Heart right ventricle (tissue), 16 donors: ENCODE data around the gene CHD3. TPM values are rescaled to one million over a fixed set of nuclear protein-coding genes. Genes with fewer than 3 reads are reported as not detected.

ENCODE experiments used
- ATAC-seq, 8 donors: fragments of 200-7000 bp; cut with Tn5 transposase; one replicate each; pipeline ENCODE4 v1.9.1; 2020; ENCODE audit warnings: mild to moderate bottlenecking in 8 of 8, moderate library complexity in 8 of 8, moderate number of reproducible peaks in 1 of 8
- DNase-seq, 2 donors: peaks; one replicate each; pipeline ENCODE4 v3.0.0-alpha.2; 2020
- H3K27ac ChIP-seq, 10 donors: fragments of 200-600 bp; sonication (generic) in 2 of 10; one replicate each; pipeline versions ENCODE4 v1.5.0 to v1.8.0; 2020 to 2022; ENCODE audit warnings: mild to moderate bottlenecking in 3 of 10
- H3K27me3 ChIP-seq, 7 donors: fragments of 200-600 bp; one replicate each; pipeline ENCODE4 v1.8.0; 2021 to 2022; ENCODE audit warnings: mild to moderate bottlenecking in 2 of 7
- H3K36me3 ChIP-seq, 9 donors: fragments of 200-600 bp; sonication (generic) in 1 of 9; one replicate each; pipeline versions ENCODE4 v1.5.0 to v1.8.0; 2020 to 2022; ENCODE audit warnings: mild to moderate bottlenecking in 2 of 9
- H3K4me1 ChIP-seq, 9 donors: fragments of 200-600 bp; sonication (generic) in 1 of 9; one replicate each; pipeline versions ENCODE4 v1.5.0 to v1.8.0; 2020 to 2022; ENCODE audit warnings: mild to moderate bottlenecking in 4 of 9
- H3K4me3 ChIP-seq, 10 donors: fragments of 200-600 bp; sonication (generic) in 2 of 10; one replicate each; pipeline versions ENCODE4 v1.5.0 to v1.8.0; 2020 to 2022; ENCODE audit warnings: mild to moderate bottlenecking in 7 of 10, moderate library complexity in 2 of 10
- H3K9me3 ChIP-seq, 11 donors: fragments of 200-600 bp in 10 of 11; sonication (generic) in 2 of 11; one replicate each; pipeline versions ENCODE4 v1.5.0 to v1.8.0; 2013 to 2022; ENCODE audit warnings: mild to moderate bottlenecking in 2 of 11, control low read depth in 1 of 11, moderate library complexity in 1 of 11
- WGBS, 2 donors: extraction: QIAGEN DNeasy Blood & Tissue Kit; methylation state at CpG; one replicate each; pipeline ENCODE4 v1.1.7; 2013; ENCODE audit warnings: inconsistent platforms in 1 of 2; 5-methylcytosine and 5-hydroxymethylcytosine counted together
- intact Hi-C, 10 donors: fragments of 100-400 bp; cut with DNase I; formaldehyde crosslinking; loops; one replicate each; pipeline versions ENCODE4 v1.11.1 to v1.14.2; 2022
- polyA plus RNA-seq, 2 donors: library from polyadenylated mRNA; stranded (reverse); fragments of 200-250 nt; gene quantifications; one replicate each; pipeline ENCODE4 v1.2.3, GENCODE V29; 2013
- total RNA-seq, 10 donors: library from RNA; stranded (reverse); fragmentation: NEBNext Ultra II Directional in 3 of 10; extraction: Animal tissue kit (Norgen Biotek cat#: 25700) in 3 of 10; gene quantifications; one replicate each; pipeline versions ENCODE4 v1.2.1 to v1.2.4, GENCODE V29; 2021 to 2023
- TF ChIP-seq, protein P1 (sequence below), 9 donors: fragments of 200-600 bp; sonication (generic) in 2 of 9; IDR thresholded peaks; one replicate each; pipeline versions ENCODE4 v1.5.0 to v1.8.0; 2021 to 2022; ENCODE audit warnings: antibody characterized with exemption in 9 of 9, mild to moderate bottlenecking in 5 of 9, moderate library complexity in 1 of 9
- donor health status: Arrhythmogenic right ventricular cardiomyopathy.
- donor health status: ischemic (EF 13 %, LVEDD 7.1; RV severe dilation, severe dysfunction).
- donor health status: healthy with polysubstance abuse.
- donor health status: DM: no; HTN: yes; CAD: no.
- donor health status: DM: no; HTN: no; CAD: no.
- donor health status: ischemic (EF 25% LVEDD 6.9; RV normal size, moderate dysfunction).
- donor health status: ischemic (EF 25% LVEDD 5.7; RV mildly dilated, moderate dysfunction).
- donor health status: healthy.
- donor health status: DM: yes; HTN: yes; CAD: no.
- donor health status: Ischemic cardiomyopathy.
- donor health status: ischemic (EF 35%, LVEDD 5.7; RV mildly dilated, moderate dysfunction).
- donor health status: nonischemic (EF 11% LVEDD 7.7; RV severe dilation, severe dysfunction).
- donor health status: DM: yes; HTN: yes; CAD: no.
- donor health status: PGD.
- donor health status: ischemic (EF 29% LVEDD 5.4; RV normal size, mild dysfunction).
- donor health status: nonischemic (EF 23%, LVEDD 6.1; RV moderate dilation, normal function).

CHD3 gene
- total and polyA plus RNA-seq, 12 donors = 8.2 to 29.0 (median 11.1) TPM

- H3K36me3 ChIP-seq = peaks cover 0 to 69% (median 47%) of the 10 kb centered on the region in 9 donors
- intact Hi-C loops = loop anchor here in 1 of 10 donors (10.0 kb wide), 1 partner anchor 308 kb away; the partner anchor contains the start of gene PER1
Observed at GRCh38 chr17:7846765-7847661, 41.6 kb upstream of the CHD3 start.

DNA sequence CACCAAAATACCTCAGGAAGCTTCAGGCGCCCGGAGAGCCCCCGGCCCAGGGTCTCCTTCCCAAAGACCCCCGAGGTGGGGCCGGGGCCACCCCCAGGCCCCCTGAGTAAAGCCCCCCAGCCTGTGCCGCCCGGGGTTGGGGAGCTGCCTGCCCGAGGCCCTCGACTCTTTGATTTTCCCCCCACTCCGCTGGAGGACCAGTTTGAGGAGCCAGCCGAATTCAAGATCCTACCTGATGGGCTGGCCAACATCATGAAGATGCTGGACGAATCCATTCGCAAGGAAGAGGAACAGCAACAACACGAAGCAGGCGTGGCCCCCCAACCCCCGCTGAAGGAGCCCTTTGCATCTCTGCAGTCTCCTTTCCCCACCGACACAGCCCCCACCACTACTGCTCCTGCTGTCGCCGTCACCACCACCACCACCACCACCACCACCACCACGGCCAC is 40.4 kb upstream of the CHD3 start:
- H3K4me3 ChIP-seq = no peak overlapping the region
- no peaks in the 10 kb centered on the region for H3K9me3 ChIP-seq
- 87 to 88% methylated on average over 18 to 19 of the region's 20 CpGs for WGBS, 2 donors
- no peak for DNase-seq
- intact Hi-C loops = loop anchor here in 1 of 10 donors (10.0 kb wide), 1 partner anchor 307 kb away; the partner anchor contains the start of gene PER1
- H3K4me1 ChIP-seq = peaks cover 10 to 43% (median 32%) of the 10 kb centered on the region in 9 donors
- no peak for ATAC-seq
- H3K27me3 ChIP-seq = no peaks in the 10 kb centered on the region
- H3K36me3 ChIP-seq = peaks cover 0 to 80% (median 52%) of the 10 kb centered on the region in 9 donors
- TF ChIP-seq, protein P1, sequence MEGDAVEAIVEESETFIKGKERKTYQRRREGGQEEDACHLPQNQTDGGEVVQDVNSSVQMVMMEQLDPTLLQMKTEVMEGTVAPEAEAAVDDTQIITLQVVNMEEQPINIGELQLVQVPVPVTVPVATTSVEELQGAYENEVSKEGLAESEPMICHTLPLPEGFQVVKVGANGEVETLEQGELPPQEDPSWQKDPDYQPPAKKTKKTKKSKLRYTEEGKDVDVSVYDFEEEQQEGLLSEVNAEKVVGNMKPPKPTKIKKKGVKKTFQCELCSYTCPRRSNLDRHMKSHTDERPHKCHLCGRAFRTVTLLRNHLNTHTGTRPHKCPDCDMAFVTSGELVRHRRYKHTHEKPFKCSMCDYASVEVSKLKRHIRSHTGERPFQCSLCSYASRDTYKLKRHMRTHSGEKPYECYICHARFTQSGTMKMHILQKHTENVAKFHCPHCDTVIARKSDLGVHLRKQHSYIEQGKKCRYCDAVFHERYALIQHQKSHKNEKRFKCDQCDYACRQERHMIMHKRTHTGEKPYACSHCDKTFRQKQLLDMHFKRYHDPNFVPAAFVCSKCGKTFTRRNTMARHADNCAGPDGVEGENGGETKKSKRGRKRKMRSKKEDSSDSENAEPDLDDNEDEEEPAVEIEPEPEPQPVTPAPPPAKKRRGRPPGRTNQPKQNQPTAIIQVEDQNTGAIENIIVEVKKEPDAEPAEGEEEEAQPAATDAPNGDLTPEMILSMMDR (IDR thresholded peaks at IDR 0.05) = no peak
- no peak overlapping the region for H3K27ac ChIP-seq

More at GRCh38 chr17:7846765-7847661, 41.6 kb upstream of the CHD3 start:
- H3K27me3 ChIP-seq = no peaks in the 10 kb centered on the region
- peaks cover 10 to 36% (median 28%) of the 10 kb centered on the region in 9 donors for H3K4me1 ChIP-seq
- ATAC-seq = no peak
- H3K27ac ChIP-seq = no peak overlapping the region
- no peaks in the 10 kb centered on the region for H3K9me3 ChIP-seq
- DNase-seq = no peak
- TF ChIP-seq, protein P1 (IDR thresholded peaks at IDR 0.05) = no peak
- no peak overlapping the region for H3K4me3 ChIP-seq
- WGBS, 2 donors = 87% methylated on average over 34 of the region's 34 CpGs

DNA sequence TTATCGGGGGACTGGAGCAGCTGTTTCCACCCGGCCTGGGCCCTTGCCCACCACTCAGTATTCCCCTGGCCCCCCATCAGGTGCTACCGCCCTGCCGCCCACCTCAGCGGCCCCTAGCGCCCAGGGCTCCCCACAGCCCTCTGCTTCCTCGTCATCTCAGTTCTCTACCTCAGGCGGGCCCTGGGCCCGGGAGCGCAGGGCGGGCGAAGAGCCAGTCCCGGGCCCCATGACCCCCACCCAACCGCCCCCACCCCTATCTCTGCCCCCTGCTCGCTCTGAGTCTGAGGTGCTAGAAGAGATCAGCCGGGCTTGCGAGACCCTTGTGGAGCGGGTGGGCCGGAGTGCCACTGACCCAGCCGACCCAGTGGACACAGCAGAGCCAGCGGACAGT is 39.9 kb upstream of the CHD3 start:
- H3K4me1 ChIP-seq = peaks cover 10 to 40% (median 30%) of the 10 kb centered on the region in 9 donors
- peaks cover 0 to 86% (median 58%) of the 10 kb centered on the region in 9 donors for H3K36me3 ChIP-seq
- WGBS, 2 donors = 90 to 93% methylated on average over 21 of the region's 21 CpGs
- TF ChIP-seq, protein P1 (IDR thresholded peaks at IDR 0.05) = no peak
- intact Hi-C loops = loop anchor here in 1 of 10 donors (10.0 kb wide), 1 partner anchor 306 kb away; the partner anchor contains the start of gene PER1
- no peak overlapping the region for H3K4me3 ChIP-seq
- no peak overlapping the region for H3K27ac ChIP-seq
- ATAC-seq (no peak), DNase-seq (no peak)
- H3K9me3 ChIP-seq = no peaks in the 10 kb centered on the region
- H3K27me3 ChIP-seq = no peaks in the 10 kb centered on the region

DNA sequence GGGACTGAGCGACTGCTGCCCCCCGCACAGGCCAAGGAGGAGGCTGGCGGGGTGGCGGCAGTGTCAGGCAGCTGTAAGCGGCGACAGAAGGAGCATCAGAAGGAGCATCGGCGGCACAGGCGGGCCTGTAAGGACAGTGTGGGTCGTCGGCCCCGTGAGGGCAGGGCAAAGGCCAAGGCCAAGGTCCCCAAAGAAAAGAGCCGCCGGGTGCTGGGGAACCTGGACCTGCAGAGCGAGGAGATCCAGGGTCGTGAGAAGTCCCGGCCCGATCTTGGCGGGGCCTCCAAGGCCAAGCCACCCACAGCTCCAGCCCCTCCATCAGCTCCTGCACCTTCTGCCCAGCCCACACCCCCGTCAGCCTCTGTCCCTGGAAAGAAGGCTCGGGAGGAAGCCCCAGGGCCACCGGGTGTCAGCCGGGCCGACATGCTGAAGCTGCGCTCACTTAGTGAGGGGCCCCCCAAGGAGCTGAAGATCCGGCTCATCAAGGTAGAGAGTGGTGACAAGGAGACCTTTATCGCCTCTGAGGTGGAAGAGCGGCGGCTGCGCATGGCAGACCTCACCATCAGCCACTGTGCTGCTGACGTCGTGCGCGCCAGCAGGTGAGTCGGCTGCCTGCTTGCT is 39.3 kb upstream of the CHD3 start:
- Histone ChIP-seq H3K4me3 (no peak overlapping the region), H3K36me3 (peaks cover 0 to 91% (median 62%) of the 10 kb centered on the region in 9 donors), H3K9me3 (no peaks in the 10 kb centered on the region), H3K4me1 (peaks cover 10 to 42% (median 30%) of the 10 kb centered on the region in 9 donors), H3K27ac (no peak overlapping the region), H3K27me3 (no peaks in the 10 kb centered on the region)
- intact Hi-C loops = loop anchor here in 1 of 10 donors (10.0 kb wide), 1 partner anchor 306 kb away; the partner anchor contains the start of gene PER1
- 86 to 88% methylated on average over 33 to 35 of the region's 35 CpGs for WGBS, 2 donors
- no peak for DNase-seq
- no peak for ATAC-seq
- TF ChIP-seq, protein P1 (IDR thresholded peaks at IDR 0.05) = no peak
